AG08395 (cell line): ENCODE results near the gene CD300E.
"Not testable (repeated sequence)": the region's sequence is repeated elsewhere in the genome, so short reads cannot be mapped to it uniquely, and the experiment has no call there.

Experiments
- DNase-seq: peaks from one replicate; pipeline ENCODE4 v3.0.0; 2012; ENCODE audit warnings: mixed read lengths, low spot score

CD300E gene

GRCh38 chr17:74623693-74624093, at the start of gene CD300E:
Gene CD300E (minus strand): TSS chr17:74623738. CDS start chr17:74623621, 117 bp downstream.
- DNase-seq, result no peak

- peak; percentile 72 for DNase-seq
Measured at GRCh38 chr17:74671031-74671771, 47.7 kb upstream of the CD300E start.

GRCh38 chr17:74670329-74670728, 46.8 kb upstream of the CD300E start:
- no peak for DNase-seq

- no peak for DNase-seq
Measured at GRCh38 chr17:74663561-74663960, 40.0 kb upstream of the CD300E start.

- no peak for DNase-seq
Measured at GRCh38 chr17:74659889-74660288, 36.4 kb upstream of the CD300E start.

GRCh38 chr17:74658620-74659019, 35.1 kb upstream of the CD300E start:
- DNase-seq, result no peak

GRCh38 chr17:74654742-74655141, 31.2 kb upstream of the CD300E start:
- DNase-seq, result no peak

GRCh38 chr17:74652020-74652419, 28.5 kb upstream of the CD300E start:
- no peak for DNase-seq

- DNase-seq, result no peak
Measured at GRCh38 chr17:74649909-74650308, 26.4 kb upstream of the CD300E start.

- no peak for DNase-seq
Measured at GRCh38 chr17:74647871-74648672, 24.5 kb upstream of the CD300E start.

- peak; percentile 12 for DNase-seq
Measured at GRCh38 chr17:74646231-74646630, 22.7 kb upstream of the CD300E start.

- DNase-seq, result no peak
Measured at GRCh38 chr17:74645010-74645409, 21.5 kb upstream of the CD300E start.

GRCh38 chr17:74644419-74644818, 20.9 kb upstream of the CD300E start:
- DNase-seq, result no peak

- no peak for DNase-seq
Measured at GRCh38 chr17:74643826-74644225, 20.3 kb upstream of the CD300E start.

- no peak for DNase-seq
Measured at GRCh38 chr17:74642995-74643394, 19.5 kb upstream of the CD300E start.

- DNase-seq, result no peak
Measured at GRCh38 chr17:74642556-74642955, 19.0 kb upstream of the CD300E start.

- DNase-seq, result no peak
Measured at GRCh38 chr17:74641958-74642298, 18.4 kb upstream of the CD300E start.

- DNase-seq, result no peak
Measured at GRCh38 chr17:74641224-74641957, 17.9 kb upstream of the CD300E start.

- DNase-seq, result no peak
Measured at GRCh38 chr17:74639704-74640151, 16.2 kb upstream of the CD300E start.

GRCh38 chr17:74637926-74638325, 14.4 kb upstream of the CD300E start:
- DNase-seq, result no peak

GRCh38 chr17:74637265-74637664, 13.7 kb upstream of the CD300E start:
- no peak for DNase-seq

GRCh38 chr17:74636541-74637085, 13.1 kb upstream of the CD300E start:
- DNase-seq, result not testable (repeated sequence)
